IMR-90 (cell line): ENCODE measurements around the gene PAM.
"Not testable (repeated sequence)": the region's sequence is repeated elsewhere in the genome, so short reads cannot be mapped to it uniquely, and the experiment has no call there.

ENCODE experiments used
- BHLHE40 ChIP-seq: fragments of 150-350 bp; IDR thresholded peaks from 2 replicates; pipeline ENCODE4 v1.6.1; 2016; ENCODE audit warnings: mild to moderate bottlenecking, low read depth, low read length
- CTCF ChIP-seq: conservative IDR thresholded peaks from 2 replicates; pipeline ENCODE4 v1.5.1; 2012; ENCODE audit warnings: mild to moderate bottlenecking, low read depth, low read length, improper control_type of control experiment
- ELK1 ChIP-seq: fragments of 150-350 bp; IDR thresholded peaks from 2 replicates; pipeline ENCODE4 v1.6.1; 2016; ENCODE audit warnings: low read depth, mild to moderate bottlenecking, low read length, moderate library complexity, borderline replicate concordance
- FOS ChIP-seq: fragments of 150-350 bp; IDR thresholded peaks from 2 replicates; pipeline ENCODE4 v1.6.1; 2016; ENCODE audit warnings: low read depth, low read length
- MAFK ChIP-seq: IDR thresholded peaks from 2 replicates; pipeline ENCODE4 v1.6.1; 2012; ENCODE audit warnings: low read depth, low read length, improper control_type of control experiment
- MXI1 ChIP-seq: IDR thresholded peaks from 2 replicates; pipeline ENCODE4 v1.6.1; 2012; ENCODE audit warnings: low read depth, mild to moderate bottlenecking, low read length, moderate library complexity, borderline replicate concordance
- POLR2A ChIP-seq: IDR thresholded peaks from 2 replicates; pipeline ENCODE4 v1.6.1; 2012; ENCODE audit warnings: mild to moderate bottlenecking, low read depth, low read length
- RAD21 ChIP-seq: IDR thresholded peaks from 2 replicates; pipeline ENCODE4 v1.6.1; 2012; ENCODE audit warnings: low read length, improper control_type of control experiment
- RFX5 ChIP-seq: IDR thresholded peaks from 2 replicates; pipeline ENCODE4 v1.8.0; 2012; ENCODE audit warnings: low read depth, mild to moderate bottlenecking, low read length, moderate library complexity
- SMC3 ChIP-seq: fragments of 150-350 bp; IDR thresholded peaks from 2 replicates; pipeline ENCODE4 v1.6.1; 2016; ENCODE audit warnings: low read depth, mild to moderate bottlenecking, antibody characterized with exemption, low read length, moderate library complexity
- USF2 ChIP-seq: fragments of 150-350 bp; IDR thresholded peaks from 2 replicates; pipeline ENCODE4 v1.6.1; 2017; ENCODE audit warnings: mild to moderate bottlenecking, antibody characterized with exemption, low read length, low read depth

GRCh38 chr5:102775756-102776155 is 20.7 kb downstream of the PAM start:
- TF ChIP-seq POLR2A, ELK1, CTCF, MAFK, FOS, BHLHE40, RFX5, MXI1, SMC3, RAD21, USF2: not testable (repeated sequence)
